ENCODE measurements around the gene SIGLEC12.

DNA sequence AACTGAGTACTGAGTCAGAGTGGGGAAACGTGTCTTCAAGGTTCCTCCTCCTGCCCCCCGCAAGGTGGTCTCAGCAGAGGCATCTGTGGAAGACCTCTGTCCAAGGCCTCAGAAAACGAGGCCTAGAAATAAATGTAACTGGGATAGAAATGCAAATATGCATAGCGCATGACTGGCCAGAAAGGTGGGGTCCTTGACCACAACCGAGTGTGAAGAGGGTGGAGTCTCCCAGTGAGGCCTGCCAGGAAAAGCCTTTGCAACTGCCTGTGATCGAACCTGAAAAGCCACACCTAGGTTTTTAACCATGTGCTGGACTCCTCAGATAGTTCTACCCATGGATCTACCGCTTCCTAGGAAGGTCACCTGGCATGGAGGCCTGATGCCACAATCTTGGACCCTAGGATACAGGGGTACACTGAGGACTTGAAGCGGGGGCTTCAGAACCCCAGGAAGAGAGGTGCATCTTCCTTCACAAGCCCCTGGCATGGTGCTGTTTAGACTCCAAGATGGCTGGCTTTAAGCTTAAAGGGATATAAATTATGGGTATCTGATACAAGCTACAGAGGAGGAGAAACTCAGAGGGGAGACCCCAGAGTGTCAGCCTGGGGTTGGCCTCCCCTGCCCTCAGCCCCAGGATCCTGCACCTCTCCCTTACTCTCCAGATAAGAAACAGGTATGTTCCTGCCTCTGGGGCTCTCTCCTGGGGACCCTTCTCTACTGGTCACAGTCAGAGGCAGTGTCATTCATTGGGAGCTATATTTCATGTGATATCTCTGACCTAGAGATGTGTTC lies 48.1 kb upstream of the SIGLEC12 start:
- TF ChIP-seq, protein P1, sequence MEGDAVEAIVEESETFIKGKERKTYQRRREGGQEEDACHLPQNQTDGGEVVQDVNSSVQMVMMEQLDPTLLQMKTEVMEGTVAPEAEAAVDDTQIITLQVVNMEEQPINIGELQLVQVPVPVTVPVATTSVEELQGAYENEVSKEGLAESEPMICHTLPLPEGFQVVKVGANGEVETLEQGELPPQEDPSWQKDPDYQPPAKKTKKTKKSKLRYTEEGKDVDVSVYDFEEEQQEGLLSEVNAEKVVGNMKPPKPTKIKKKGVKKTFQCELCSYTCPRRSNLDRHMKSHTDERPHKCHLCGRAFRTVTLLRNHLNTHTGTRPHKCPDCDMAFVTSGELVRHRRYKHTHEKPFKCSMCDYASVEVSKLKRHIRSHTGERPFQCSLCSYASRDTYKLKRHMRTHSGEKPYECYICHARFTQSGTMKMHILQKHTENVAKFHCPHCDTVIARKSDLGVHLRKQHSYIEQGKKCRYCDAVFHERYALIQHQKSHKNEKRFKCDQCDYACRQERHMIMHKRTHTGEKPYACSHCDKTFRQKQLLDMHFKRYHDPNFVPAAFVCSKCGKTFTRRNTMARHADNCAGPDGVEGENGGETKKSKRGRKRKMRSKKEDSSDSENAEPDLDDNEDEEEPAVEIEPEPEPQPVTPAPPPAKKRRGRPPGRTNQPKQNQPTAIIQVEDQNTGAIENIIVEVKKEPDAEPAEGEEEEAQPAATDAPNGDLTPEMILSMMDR (conservative IDR thresholded peaks at IDR 0.05; ENCODE audit: low read depth, low read length), result no peak
- TF ChIP-seq EZH2 (IDR thresholded peaks at IDR 0.05; ENCODE audit: borderline replicate concordance, low read depth, low read length, poor library complexity, severe bottlenecking), result no peak
